HEK293 (cell line): Measurements from ENCODE around the gene SH3PXD2B.
"Not testable (repeated sequence)": the region's sequence is repeated elsewhere in the genome, so short reads cannot be mapped to it uniquely, and the experiment has no call there.

Source experiments
- RBAK ChIP-seq: fragments of 450-650 bp; formaldehyde crosslinking; IDR thresholded peaks from 2 replicates; pipeline ENCODE4 v1.5.1; 2016; ENCODE audit warnings: missing biosample characterization, missing genetic modification characterization
- ZFHX2 ChIP-seq: fragments of 450-650 bp; formaldehyde crosslinking; conservative IDR thresholded peaks from 2 replicates; pipeline ENCODE4 v1.5.1; 2016; ENCODE audit warnings: missing biosample characterization, missing genetic modification characterization
- ZNF140 ChIP-seq: fragments of 450-650 bp; formaldehyde crosslinking; IDR thresholded peaks from 2 replicates; pipeline ENCODE4 v1.5.1; 2016; ENCODE audit warnings: missing biosample characterization, missing genetic modification characterization
- ZNF19 ChIP-seq: fragments of 450-650 bp; formaldehyde crosslinking; IDR thresholded peaks from 2 replicates; pipeline ENCODE4; 2016; ENCODE audit warnings: missing biosample characterization, missing genetic modification characterization, low read depth
- ZNF350 ChIP-seq: fragments of 450-650 bp; formaldehyde crosslinking; IDR thresholded peaks from 2 replicates; pipeline ENCODE4 v1.5.0; 2017; ENCODE audit warnings: missing biosample characterization, mild to moderate bottlenecking, missing genetic modification characterization
- ZNF473 ChIP-seq: fragments of 450-650 bp; formaldehyde crosslinking; IDR thresholded peaks from 2 replicates; pipeline ENCODE4 v1.5.1; 2017; ENCODE audit warnings: missing biosample characterization, missing genetic modification characterization
- ZNF521 ChIP-seq: fragments of 450-650 bp; formaldehyde crosslinking; IDR thresholded peaks from 2 replicates; pipeline ENCODE4 v1.5.1; 2017; ENCODE audit warnings: missing biosample characterization, mild to moderate bottlenecking, missing genetic modification characterization
- ZNF623 ChIP-seq: fragments of 450-650 bp; formaldehyde crosslinking; IDR thresholded peaks from 2 replicates; pipeline ENCODE4 v1.5.1; 2016; ENCODE audit warnings: missing biosample characterization, missing genetic modification characterization
- ZNF785 ChIP-seq: fragments of 450-650 bp; formaldehyde crosslinking; IDR thresholded peaks from 2 replicates; pipeline ENCODE4 v1.5.1; 2016; ENCODE audit warnings: missing biosample characterization, missing genetic modification characterization
- ZNF792 ChIP-seq: fragments of 450-650 bp; formaldehyde crosslinking; IDR thresholded peaks from 2 replicates; pipeline ENCODE4 v1.5.1; 2016; ENCODE audit warnings: missing biosample characterization, missing genetic modification characterization
- TF ChIP-seq, protein P1 (sequence below): fragments of 450-650 bp; formaldehyde crosslinking; IDR thresholded peaks from 2 replicates; pipeline ENCODE4 v1.5.1; 2016; ENCODE audit warnings: missing biosample characterization, missing genetic modification characterization
- TF ChIP-seq, protein P2 (sequence below): fragments of 450-650 bp; formaldehyde crosslinking; IDR thresholded peaks from 2 replicates; pipeline ENCODE4 v1.5.1; 2016; ENCODE audit warnings: missing biosample characterization, missing genetic modification characterization
- TF ChIP-seq, protein P3 (sequence below): fragments of 450-650 bp; formaldehyde crosslinking; IDR thresholded peaks from 2 replicates; pipeline ENCODE4 v1.5.1; 2016; ENCODE audit warnings: missing biosample characterization, missing genetic modification characterization
- TF ChIP-seq, protein P4 (sequence below): fragments of 450-650 bp; formaldehyde crosslinking; IDR thresholded peaks from 2 replicates; pipeline ENCODE4 v1.5.1; 2016; ENCODE audit warnings: missing biosample characterization, missing genetic modification characterization

DNA sequence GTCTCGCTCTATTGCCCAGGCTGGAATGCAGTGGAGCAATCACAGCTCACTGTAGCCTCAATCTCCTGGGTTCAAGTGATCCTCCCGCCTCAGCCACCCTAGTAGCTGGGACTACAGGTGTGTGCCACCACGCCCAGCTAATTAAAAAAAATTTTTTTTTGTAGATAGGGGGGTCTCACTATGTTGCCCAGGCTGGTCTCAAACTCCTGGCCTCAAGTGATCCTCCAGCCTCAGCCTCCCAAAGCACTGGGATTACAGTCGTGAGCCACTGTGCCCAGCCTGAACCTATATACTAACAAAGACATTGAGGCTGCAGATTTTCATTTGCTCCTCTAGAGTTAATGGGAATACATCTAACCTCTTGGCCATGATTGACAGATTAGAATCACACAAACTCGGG lies 105.6 kb downstream of the SH3PXD2B start:
- TF ChIP-seq, protein P1, sequence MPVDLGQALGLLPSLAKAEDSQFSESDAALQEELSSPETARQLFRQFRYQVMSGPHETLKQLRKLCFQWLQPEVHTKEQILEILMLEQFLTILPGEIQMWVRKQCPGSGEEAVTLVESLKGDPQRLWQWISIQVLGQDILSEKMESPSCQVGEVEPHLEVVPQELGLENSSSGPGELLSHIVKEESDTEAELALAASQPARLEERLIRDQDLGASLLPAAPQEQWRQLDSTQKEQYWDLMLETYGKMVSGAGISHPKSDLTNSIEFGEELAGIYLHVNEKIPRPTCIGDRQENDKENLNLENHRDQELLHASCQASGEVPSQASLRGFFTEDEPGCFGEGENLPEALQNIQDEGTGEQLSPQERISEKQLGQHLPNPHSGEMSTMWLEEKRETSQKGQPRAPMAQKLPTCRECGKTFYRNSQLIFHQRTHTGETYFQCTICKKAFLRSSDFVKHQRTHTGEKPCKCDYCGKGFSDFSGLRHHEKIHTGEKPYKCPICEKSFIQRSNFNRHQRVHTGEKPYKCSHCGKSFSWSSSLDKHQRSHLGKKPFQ (tag by site-specific recombination) = not testable (repeated sequence)
- not testable (repeated sequence) for TF ChIP-seq ZNF792; ZNF19 (tag by site-specific recombination); ZNF623; RBAK (tag by site-specific recombination); ZNF140 (tag by site-specific recombination); ZNF473 (tag by site-specific recombination); ZNF350; ZNF785 (tag by site-specific recombination); ZFHX2; ZNF521
- TF ChIP-seq, protein P2, sequence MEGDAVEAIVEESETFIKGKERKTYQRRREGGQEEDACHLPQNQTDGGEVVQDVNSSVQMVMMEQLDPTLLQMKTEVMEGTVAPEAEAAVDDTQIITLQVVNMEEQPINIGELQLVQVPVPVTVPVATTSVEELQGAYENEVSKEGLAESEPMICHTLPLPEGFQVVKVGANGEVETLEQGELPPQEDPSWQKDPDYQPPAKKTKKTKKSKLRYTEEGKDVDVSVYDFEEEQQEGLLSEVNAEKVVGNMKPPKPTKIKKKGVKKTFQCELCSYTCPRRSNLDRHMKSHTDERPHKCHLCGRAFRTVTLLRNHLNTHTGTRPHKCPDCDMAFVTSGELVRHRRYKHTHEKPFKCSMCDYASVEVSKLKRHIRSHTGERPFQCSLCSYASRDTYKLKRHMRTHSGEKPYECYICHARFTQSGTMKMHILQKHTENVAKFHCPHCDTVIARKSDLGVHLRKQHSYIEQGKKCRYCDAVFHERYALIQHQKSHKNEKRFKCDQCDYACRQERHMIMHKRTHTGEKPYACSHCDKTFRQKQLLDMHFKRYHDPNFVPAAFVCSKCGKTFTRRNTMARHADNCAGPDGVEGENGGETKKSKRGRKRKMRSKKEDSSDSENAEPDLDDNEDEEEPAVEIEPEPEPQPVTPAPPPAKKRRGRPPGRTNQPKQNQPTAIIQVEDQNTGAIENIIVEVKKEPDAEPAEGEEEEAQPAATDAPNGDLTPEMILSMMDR (tag by site-specific recombination) = not testable (repeated sequence)
- TF ChIP-seq, protein P3, sequence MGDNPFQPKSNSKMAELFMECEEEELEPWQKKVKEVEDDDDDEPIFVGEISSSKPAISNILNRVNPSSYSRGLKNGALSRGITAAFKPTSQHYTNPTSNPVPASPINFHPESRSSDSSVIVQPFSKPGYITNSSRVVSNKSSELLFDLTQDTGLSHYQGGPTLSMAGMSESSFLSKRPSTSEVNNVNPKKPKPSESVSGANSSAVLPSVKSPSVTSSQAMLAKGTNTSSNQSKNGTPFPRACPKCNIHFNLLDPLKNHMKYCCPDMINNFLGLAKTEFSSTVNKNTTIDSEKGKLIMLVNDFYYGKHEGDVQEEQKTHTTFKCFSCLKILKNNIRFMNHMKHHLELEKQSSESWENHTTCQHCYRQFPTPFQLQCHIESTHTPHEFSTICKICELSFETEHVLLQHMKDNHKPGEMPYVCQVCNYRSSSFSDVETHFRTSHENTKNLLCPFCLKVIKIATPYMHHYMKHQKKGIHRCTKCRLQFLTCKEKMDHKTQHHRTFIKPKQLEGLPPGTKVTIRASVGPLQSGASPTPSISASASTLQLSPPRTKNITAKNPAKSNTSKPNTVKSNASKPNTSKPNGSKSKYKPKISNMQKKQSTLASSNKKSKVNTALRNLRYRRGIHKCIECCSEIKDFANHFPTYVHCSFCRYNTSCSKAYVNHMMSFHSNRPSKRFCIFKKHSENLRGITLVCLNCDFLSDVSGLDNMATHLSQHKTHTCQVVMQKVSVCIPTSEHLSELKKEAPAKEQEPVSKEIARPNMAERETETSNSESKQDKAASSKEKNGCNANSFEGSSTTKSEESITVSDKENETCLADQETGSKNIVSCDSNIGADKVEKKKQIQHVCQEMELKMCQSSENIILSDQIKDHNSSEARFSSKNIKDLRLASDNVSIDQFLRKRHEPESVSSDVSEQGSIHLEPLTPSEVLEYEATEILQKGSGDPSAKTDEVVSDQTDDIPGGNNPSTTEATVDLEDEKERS (tag by site-specific recombination) = not testable (repeated sequence)
- TF ChIP-seq, protein P4, sequence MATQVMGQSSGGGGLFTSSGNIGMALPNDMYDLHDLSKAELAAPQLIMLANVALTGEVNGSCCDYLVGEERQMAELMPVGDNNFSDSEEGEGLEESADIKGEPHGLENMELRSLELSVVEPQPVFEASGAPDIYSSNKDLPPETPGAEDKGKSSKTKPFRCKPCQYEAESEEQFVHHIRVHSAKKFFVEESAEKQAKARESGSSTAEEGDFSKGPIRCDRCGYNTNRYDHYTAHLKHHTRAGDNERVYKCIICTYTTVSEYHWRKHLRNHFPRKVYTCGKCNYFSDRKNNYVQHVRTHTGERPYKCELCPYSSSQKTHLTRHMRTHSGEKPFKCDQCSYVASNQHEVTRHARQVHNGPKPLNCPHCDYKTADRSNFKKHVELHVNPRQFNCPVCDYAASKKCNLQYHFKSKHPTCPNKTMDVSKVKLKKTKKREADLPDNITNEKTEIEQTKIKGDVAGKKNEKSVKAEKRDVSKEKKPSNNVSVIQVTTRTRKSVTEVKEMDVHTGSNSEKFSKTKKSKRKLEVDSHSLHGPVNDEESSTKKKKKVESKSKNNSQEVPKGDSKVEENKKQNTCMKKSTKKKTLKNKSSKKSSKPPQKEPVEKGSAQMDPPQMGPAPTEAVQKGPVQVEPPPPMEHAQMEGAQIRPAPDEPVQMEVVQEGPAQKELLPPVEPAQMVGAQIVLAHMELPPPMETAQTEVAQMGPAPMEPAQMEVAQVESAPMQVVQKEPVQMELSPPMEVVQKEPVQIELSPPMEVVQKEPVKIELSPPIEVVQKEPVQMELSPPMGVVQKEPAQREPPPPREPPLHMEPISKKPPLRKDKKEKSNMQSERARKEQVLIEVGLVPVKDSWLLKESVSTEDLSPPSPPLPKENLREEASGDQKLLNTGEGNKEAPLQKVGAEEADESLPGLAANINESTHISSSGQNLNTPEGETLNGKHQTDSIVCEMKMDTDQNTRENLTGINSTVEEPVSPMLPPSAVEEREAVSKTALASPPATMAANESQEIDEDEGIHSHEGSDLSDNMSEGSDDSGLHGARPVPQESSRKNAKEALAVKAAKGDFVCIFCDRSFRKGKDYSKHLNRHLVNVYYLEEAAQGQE (tag by site-specific recombination) = not testable (repeated sequence)
